Lung (tissue), 12 donors: ENCODE measurements around the gene LYPD1. TPM values are rescaled to one million over a fixed set of nuclear protein-coding genes. Genes with fewer than 3 reads are reported as not detected.

ENCODE experiments used
- ATAC-seq: fragments of 200-7000 bp; cut with Tn5 transposase; one replicate; pipeline ENCODE4 v1.9.1; 2020; ENCODE audit warnings: moderate number of reproducible peaks; ENCODE audit not compliant: insufficient read depth, low FRiP score
- DNase-seq, 3 donors: peaks; one replicate each; pipeline ENCODE4 v3.0.0-alpha.2; 2013 to 2017
- H3K27ac ChIP-seq, 2 donors: one replicate each; pipeline ENCODE4 v1.5.1; 2013; ENCODE audit warnings: mild to moderate bottlenecking in 2 of 2, moderate library complexity in 2 of 2, control low read depth in 1 of 2, inconsistent platforms in 1 of 2, low read depth in 1 of 2, low read length in 1 of 2
- H3K27me3 ChIP-seq, 3 donors: one replicate each; pipeline ENCODE4 v1.5.1; 2013; ENCODE audit warnings: low read length in 2 of 3; ENCODE audit not compliant: control insufficient read depth in 3 of 3, insufficient read depth in 3 of 3
- H3K36me3 ChIP-seq, 4 donors: one replicate each; pipeline ENCODE4 v1.5.1; 2013; ENCODE audit warnings: low read length in 4 of 4, mild to moderate bottlenecking in 1 of 4, moderate library complexity in 1 of 4; ENCODE audit not compliant: control insufficient read depth in 4 of 4, insufficient read depth in 4 of 4
- H3K4me1 ChIP-seq, 5 donors: one replicate each; pipeline ENCODE4 v1.5.1; 2013; ENCODE audit warnings: low read length in 5 of 5, mild to moderate bottlenecking in 2 of 5, moderate library complexity in 1 of 5; ENCODE audit not compliant: control insufficient read depth in 5 of 5, insufficient read depth in 5 of 5
- H3K4me3 ChIP-seq: one replicate; pipeline ENCODE4 v1.5.1; 2013; ENCODE audit warnings: mild to moderate bottlenecking, control low read depth, moderate library complexity
- H3K9ac ChIP-seq, 2 donors: one replicate each; pipeline ENCODE4 v1.5.1; 2013; ENCODE audit warnings: low read length in 2 of 2, control low read depth in 1 of 2; ENCODE audit not compliant: insufficient read depth in 1 of 2
- H3K9me3 ChIP-seq, 4 donors: one replicate each; pipeline ENCODE4 v1.5.1; 2013; ENCODE audit warnings: low read length in 3 of 4, mild to moderate bottlenecking in 1 of 4, moderate library complexity in 1 of 4; ENCODE audit not compliant: control insufficient read depth in 4 of 4, insufficient read depth in 3 of 4
- WGBS, 2 donors: extraction: QIAGEN DNeasy Blood & Tissue Kit; methylation state at CpG; one replicate each; pipeline ENCODE4 v1.1.7; 2013; 5-methylcytosine and 5-hydroxymethylcytosine counted together
- polyA plus RNA-seq, 2 donors: library from polyadenylated mRNA; stranded (reverse); fragments of 200-250 nt; gene quantifications; one replicate each; pipeline ENCODE4 v1.2.1, GENCODE V29; 2013
- total RNA-seq, 2 donors: library from RNA; depleted of rRNA in 1 of 2; stranded (reverse); fragments of >200 nt in 1 of 2; gene quantifications; one replicate each; pipeline ENCODE4 v1.2.1, GENCODE V29; 2014 to 2021
- TF ChIP-seq, protein P1 (sequence below): IDR thresholded peaks from 2 replicates; pipeline ENCODE4 v1.5.1; 2012; ENCODE audit warnings: mild to moderate bottlenecking; ENCODE audit errors: control extremely low read depth, extremely low read depth
- donor health status: control.
- donor health status: control.
- donor health status: Bipolar disorder and iron deficiency.
- donor health status: healthy.
- donor health status: DM: yes; HTN: yes; CAD: no.

The LYPD1 gene
- total and polyA plus RNA-seq, 4 donors = 0.28 to 6.6 (median 3.4) TPM

DNA sequence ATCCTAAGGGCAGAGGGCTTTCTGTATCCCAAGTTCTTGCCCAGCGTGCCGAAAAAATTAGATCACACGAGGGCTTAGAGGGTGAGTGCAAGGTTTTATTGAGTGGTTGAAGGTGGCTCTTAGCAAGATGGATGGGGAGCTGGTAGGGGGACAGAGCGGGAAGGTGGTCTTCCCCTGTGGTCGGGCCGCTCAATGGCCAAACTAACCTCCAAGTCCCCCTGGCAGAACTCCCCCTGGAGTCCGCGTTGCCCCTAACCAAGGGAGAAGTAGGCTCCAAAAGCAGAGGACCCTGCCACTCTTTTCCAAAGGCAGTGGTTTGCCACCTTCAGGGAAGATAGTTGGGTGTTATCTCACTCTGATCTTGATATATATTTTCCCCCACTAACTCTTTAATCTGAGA, 63.4 kb downstream of the LYPD1 start:
- H3K27ac ChIP-seq = no peak overlapping the region
- no peak for ATAC-seq
- WGBS, 2 donors = 93 to 94% methylated on average over 8 of the region's 8 CpGs
- no peak overlapping the region for H3K4me3 ChIP-seq
- no peak for DNase-seq
- H3K9ac ChIP-seq = no peak overlapping the region
- no peaks in the 10 kb centered on the region for H3K4me1 ChIP-seq
- TF ChIP-seq, protein P1, sequence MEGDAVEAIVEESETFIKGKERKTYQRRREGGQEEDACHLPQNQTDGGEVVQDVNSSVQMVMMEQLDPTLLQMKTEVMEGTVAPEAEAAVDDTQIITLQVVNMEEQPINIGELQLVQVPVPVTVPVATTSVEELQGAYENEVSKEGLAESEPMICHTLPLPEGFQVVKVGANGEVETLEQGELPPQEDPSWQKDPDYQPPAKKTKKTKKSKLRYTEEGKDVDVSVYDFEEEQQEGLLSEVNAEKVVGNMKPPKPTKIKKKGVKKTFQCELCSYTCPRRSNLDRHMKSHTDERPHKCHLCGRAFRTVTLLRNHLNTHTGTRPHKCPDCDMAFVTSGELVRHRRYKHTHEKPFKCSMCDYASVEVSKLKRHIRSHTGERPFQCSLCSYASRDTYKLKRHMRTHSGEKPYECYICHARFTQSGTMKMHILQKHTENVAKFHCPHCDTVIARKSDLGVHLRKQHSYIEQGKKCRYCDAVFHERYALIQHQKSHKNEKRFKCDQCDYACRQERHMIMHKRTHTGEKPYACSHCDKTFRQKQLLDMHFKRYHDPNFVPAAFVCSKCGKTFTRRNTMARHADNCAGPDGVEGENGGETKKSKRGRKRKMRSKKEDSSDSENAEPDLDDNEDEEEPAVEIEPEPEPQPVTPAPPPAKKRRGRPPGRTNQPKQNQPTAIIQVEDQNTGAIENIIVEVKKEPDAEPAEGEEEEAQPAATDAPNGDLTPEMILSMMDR = no peak
- no peaks in the 10 kb centered on the region for H3K9me3 ChIP-seq
- H3K27me3 ChIP-seq = peaks cover 0 to 5% (median 0%) of the 10 kb centered on the region in 3 donors
- no peaks in the 10 kb centered on the region for H3K36me3 ChIP-seq

DNA sequence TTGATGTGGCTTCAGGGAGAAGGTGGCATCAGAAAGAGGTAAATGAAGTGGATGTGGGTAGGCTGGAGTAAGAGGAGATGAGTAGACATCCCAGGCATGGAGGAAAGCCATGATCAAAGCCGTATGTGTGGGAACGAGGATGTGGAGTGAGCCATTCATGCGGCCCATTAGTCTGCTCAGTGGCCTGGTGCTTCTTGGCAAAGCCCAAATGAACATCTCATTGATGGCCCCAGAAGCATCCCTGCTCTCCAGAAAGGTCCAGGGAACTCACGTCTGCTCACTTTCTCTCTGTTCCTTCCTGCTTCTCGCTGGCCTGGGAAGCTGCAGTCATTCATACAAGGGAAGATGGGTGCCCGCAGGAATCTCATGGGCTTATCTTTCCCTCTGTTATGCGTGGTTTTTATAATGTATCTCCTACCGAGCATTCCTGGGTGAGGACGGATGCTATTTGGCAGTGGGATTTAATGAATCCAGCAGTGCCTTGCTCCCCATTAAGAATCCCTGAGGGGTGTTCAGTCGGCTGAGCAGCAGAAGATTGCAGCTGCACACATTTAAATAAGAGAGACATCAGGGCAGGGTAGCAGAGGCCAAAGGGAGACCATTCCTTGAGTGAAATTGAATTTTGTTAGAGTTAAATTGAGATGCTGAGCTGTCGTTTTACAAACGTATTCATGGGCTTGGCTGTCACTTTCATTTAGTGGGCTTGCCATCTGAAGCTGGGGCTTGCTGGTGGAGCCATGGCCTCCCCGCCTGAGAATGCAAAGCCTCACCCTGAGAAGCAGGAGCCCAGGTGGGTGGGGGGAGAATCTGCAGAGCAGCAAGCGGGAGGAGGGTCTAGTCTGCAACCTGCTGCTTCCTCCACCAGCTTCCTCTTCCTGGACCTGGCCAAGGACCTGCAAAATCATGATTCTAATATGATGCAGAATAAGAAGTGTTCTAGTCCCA, 64.5 kb downstream of the LYPD1 start:
- Histone ChIP-seq H3K27me3 (peaks cover 0 to 5% (median 0%) of the 10 kb centered on the region in 3 donors), H3K27ac (no peak overlapping the region), H3K36me3 (no peaks in the 10 kb centered on the region), H3K9ac (no peak overlapping the region), H3K9me3 (no peaks in the 10 kb centered on the region), H3K4me3 (no peak overlapping the region), H3K4me1 (no peaks in the 10 kb centered on the region)
- DNase-seq (no peak), ATAC-seq (no peak)
- WGBS, 2 donors = 79 to 82% methylated on average over 14 of the region's 14 CpGs
- TF ChIP-seq, protein P1 = no peak

DNA sequence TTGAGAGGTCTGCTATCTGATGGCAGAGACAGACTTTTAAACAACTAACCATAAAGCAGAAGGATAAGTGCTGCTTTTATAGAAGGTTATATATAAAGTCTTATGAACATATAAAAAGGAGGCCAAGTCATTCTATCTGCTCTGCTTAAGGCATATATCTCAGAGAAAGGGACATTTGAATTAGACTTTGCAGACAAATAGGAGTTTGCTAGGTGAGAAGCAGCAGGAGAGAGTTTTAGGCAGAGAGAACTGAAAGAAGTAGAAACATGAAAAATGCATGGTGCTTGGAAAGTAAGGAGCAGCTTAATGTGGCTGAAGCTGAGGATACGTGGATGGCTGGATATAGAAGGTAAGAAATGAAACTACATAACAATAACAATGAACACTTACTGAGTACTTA, 65.4 kb downstream of the LYPD1 start:
- no peak for ATAC-seq
- H3K36me3 ChIP-seq = no peaks in the 10 kb centered on the region
- H3K4me3 ChIP-seq = no peak overlapping the region
- WGBS, 2 donors = 77 to 92% methylated on average over 1 of the region's 1 CpG
- H3K27ac ChIP-seq = no peak overlapping the region
- no peaks in the 10 kb centered on the region for H3K9me3 ChIP-seq
- TF ChIP-seq, protein P1 = no peak
- peaks cover 0 to 5% (median 0%) of the 10 kb centered on the region in 3 donors for H3K27me3 ChIP-seq
- DNase-seq = no peak
- no peaks in the 10 kb centered on the region for H3K4me1 ChIP-seq
- H3K9ac ChIP-seq = no peak overlapping the region
